Stimulated activated CD8-positive, alpha-beta memory T cell treated with anti-CD3 and anti-CD28 coated beads, Interleukin-4, amount 100 ng/mL, for 4 hours (primary cell): Measurements from ENCODE around the gene HOXC5.

ENCODE experiments used
- DNase-seq, 2 donors: peaks; one replicate each; pipeline ENCODE4 v3.0.0-alpha.2; 2020; ENCODE audit warnings: low read depth in 2 of 2, low spot score in 1 of 2

HOXC5 gene

GRCh38 chr12:54045868-54046521 is 13.1 kb downstream of the HOXC5 start:
- no peak for DNase-seq

- DNase-seq: no peak
Measured at GRCh38 chr12:54046809-54047159, 13.9 kb downstream of the HOXC5 start.

GRCh38 chr12:54047160-54047963 is 14.5 kb downstream of the HOXC5 start:
- DNase-seq: no peak

- DNase-seq: no peak
Measured at GRCh38 chr12:54047964-54048303, 15.1 kb downstream of the HOXC5 start.

- no peak for DNase-seq
Measured at GRCh38 chr12:54048406-54049093, 15.7 kb downstream of the HOXC5 start.

GRCh38 chr12:54049108-54049507 is 16.3 kb downstream of the HOXC5 start:
- DNase-seq: no peak

- no peak for DNase-seq
Measured at GRCh38 chr12:54050482-54050810, 17.6 kb downstream of the HOXC5 start.

GRCh38 chr12:54051026-54051842 is 18.4 kb downstream of the HOXC5 start:
- DNase-seq: no peak

GRCh38 chr12:54051874-54052437 is 19.1 kb downstream of the HOXC5 start:
- no peak for DNase-seq

- DNase-seq: no peak
Measured at GRCh38 chr12:54052438-54053002, 19.7 kb downstream of the HOXC5 start.

GRCh38 chr12:54053003-54053750 is 20.3 kb downstream of the HOXC5 start:
- no peak for DNase-seq

- DNase-seq: no peak
Measured at GRCh38 chr12:54053751-54054741, 21.2 kb downstream of the HOXC5 start, which contains the start of gene HOXC4. Gene HOXC4 (plus strand): TSS chr12:54053835. CDS start chr12:54053923, 88 bp downstream.

GRCh38 chr12:54054742-54055194 is 21.9 kb downstream of the HOXC5 start:
- DNase-seq: no peak

GRCh38 chr12:54055552-54055951 is 22.7 kb downstream of the HOXC5 start:
- DNase-seq: no peak

GRCh38 chr12:54056110-54056509 is 23.3 kb downstream of the HOXC5 start:
- no peak for DNase-seq

- DNase-seq: no peak
Measured at GRCh38 chr12:54058128-54058768, 25.4 kb downstream of the HOXC5 start.

GRCh38 chr12:54059668-54060067 is 26.8 kb downstream of the HOXC5 start:
- no peak for DNase-seq
